ENCODE measurements around the gene C2orf80.
"Not testable (repeated sequence)": the region's sequence is repeated elsewhere in the genome, so short reads cannot be mapped to it uniquely, and the experiment has no call there.

The C2orf80 gene

DNA sequence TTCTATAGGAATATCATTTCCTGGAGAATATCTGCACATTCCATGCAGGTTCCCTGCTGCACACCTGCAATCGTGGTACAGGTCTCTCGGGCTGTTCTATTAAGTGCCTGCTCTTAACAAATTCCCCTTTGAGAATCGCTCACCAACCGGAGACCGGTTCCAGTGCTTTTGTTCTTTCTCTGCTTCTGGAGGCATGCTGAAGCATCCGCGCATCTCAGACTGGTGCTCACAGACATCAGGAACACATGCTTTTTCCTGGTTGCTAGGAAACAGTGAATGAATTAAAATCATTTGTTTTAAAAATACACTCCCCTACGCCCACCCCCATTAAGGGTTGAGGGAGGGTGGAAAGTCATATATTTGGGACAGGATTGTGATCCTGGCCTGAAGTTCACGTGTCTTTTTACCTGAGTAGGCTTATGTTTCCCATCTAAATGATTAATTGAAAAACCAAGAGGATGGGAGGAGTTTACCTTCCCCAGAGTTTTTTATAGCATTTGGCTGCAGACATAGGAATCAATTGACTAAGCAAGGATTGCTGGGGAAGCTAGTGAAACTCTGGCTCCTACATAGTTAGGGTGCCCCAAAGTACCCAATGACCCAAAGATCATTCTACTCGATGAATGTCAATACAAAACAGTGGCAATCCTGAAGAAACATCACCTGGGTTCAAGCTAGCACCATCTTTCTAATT, at the start of gene C2orf80:
TSS of gene C2orf80 (minus strand) at position 221 of the 694 bp plus-strand sequence. CDS start 3,044 bp downstream, outside the sequence.
- no peak for DNase-seq (ENCODE audit: low read depth in 4 of 4, low spot score in 1 of 4)

DNA sequence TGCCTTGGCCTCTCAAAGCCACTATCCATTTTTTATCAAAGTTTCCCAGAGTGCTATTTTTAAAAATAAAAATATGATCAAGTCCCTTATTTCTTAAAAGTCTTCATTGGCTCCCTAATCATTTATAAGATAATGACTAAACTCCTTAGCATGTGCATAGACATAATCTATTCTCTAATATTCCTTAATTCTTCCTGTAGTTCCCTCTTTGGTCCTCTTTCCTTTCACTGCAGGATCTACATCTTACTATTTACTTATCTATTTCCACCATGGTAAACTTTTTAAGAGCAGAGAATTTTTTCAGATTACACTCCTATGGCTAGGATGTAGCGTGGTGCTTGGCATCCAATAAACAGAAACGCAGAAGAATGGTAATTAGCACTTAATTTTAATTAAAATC, 46.0 kb upstream of the C2orf80 start:
- DNase-seq (ENCODE audit: low read depth in 4 of 4, low spot score in 1 of 4), result no peak

DNA sequence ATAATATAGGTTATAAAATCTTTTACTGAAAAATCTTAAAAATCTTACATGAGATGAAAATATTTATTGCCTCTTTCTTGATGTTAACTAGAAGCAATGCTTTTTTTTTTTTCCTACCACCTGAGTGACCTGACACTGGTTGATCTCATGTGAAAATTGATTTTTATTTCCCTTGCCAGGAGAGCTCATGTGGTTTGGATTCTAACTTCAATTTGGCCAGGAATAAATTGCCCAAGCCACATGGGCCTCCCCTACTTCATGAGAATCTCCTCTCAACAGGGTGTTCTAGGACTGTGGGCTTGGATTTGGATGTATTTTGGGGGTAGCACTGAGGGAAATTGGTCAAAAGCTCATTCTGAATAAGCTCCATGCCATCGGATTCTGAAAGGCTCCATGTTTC, 45.0 kb upstream of the C2orf80 start:
- no peak for DNase-seq (ENCODE audit: low read depth in 4 of 4, low spot score in 1 of 4)

DNA sequence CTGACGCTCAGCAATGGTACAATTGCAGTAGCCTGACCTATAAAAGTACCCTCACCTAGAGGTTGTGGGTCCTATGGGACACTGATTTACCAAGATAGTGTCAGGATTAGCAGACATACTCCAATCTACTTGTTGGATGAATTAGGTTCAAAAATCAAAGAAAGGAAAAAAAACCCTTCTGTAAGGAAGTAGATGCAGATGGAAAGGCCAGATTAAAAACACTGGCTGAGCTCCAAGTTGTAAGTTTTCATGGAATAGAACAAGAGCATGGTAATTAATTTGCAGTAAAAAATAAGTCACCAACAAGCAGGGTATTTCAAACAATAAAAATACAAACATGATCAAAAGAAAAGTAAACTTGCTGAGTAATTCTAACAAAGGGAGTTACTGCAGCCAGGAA, 38.6 kb upstream of the C2orf80 start:
- DNase-seq (ENCODE audit: low read depth in 4 of 4, low spot score in 1 of 4), result no peak

DNA sequence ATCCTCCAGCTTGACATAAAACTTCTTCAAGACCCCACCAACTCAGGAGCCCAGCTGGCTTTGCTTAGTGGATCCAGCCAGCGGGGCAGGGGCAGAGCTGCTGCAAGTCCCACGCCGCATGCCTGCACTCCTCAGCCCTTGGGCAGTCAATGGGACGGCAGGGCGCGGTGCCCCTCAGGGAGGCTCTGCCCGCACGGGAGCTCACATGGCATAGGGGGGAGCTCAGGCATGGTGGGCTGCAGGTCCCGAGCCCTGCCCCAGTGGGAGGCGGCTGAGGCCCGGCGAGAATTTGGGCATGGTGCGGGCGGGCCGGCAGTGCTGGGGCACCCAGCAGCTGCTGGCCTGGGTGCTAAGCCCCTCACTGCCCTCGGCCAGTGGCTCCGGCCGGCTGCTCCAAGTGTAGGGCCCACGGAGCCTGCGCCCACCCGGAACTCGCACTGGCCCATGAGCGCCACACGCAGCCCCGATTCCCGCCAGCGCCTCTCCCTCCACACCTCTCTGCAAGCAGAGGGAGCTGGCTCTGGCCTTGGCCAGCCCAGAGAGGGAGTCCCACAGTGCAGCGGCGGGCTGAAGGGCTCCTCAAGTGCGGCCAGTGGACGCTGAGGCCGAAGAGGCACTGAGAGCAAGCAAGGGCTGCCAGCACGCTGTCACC, 37.9 kb upstream of the C2orf80 start:
- no peak for DNase-seq (ENCODE audit: low read depth in 4 of 4, low spot score in 1 of 4)

DNA sequence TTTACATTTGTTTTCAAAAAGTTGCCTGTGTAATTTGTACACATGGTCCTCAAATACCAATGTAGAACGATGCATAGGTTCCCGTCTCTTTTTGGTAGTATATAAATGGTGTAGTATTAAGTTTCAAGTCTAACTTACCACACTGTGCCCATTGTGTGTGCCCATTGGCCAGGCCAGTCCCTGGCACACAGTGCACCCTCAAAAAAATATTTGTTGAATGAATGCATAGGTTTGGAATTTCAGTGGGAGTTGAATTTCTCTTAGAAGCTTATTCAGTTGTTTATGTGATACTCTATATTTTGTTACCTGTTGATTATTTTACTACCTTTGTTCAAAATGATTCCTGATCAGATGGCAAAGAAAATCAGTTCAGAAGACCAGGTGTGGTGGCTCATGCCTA, 35.0 kb upstream of the C2orf80 start:
- no peak for DNase-seq (ENCODE audit: low read depth in 4 of 4, low spot score in 1 of 4)

DNA sequence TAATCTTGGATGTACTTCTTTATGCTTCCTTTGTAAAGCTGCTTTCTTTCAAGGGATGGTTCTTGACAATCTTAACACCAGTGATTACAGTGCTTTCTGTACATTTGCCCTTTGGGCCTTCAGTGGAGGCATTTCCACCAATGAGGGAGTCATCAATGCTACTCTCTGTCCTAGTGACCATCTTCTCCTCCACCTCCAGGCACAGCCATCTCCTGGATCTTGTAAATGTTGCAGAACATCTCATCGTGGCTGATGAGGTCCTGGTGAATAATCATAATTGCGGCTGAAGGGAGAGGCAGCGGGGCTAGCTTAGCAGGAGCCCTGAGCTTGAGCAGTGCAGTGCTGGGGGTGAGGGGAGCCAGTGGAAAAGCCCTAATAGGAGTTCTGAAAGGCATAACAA, 32.5 kb upstream of the C2orf80 start:
- no peak for DNase-seq (ENCODE audit: low read depth in 4 of 4, low spot score in 1 of 4)

DNA sequence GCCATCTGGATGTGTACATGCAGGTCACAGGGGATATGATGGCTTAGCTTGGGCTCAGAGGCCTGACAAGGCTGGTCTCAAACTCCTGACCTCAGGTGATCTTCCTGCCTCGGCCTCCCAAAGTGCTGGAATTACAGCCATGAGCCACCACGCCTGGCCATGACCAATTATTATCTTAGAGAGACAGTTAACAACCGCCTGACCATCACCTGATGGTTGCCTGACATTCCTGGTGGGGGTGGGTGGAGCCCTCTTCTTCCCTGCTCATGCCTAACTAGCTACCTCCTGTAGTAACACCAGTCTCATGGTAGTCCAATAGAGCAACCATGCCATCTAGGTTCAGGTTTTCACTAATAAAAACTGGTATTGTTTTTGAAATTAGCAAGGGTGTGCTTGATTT, 32.0 kb upstream of the C2orf80 start:
- not testable (repeated sequence) for DNase-seq (ENCODE audit: low read depth in 4 of 4, low spot score in 1 of 4)

DNA sequence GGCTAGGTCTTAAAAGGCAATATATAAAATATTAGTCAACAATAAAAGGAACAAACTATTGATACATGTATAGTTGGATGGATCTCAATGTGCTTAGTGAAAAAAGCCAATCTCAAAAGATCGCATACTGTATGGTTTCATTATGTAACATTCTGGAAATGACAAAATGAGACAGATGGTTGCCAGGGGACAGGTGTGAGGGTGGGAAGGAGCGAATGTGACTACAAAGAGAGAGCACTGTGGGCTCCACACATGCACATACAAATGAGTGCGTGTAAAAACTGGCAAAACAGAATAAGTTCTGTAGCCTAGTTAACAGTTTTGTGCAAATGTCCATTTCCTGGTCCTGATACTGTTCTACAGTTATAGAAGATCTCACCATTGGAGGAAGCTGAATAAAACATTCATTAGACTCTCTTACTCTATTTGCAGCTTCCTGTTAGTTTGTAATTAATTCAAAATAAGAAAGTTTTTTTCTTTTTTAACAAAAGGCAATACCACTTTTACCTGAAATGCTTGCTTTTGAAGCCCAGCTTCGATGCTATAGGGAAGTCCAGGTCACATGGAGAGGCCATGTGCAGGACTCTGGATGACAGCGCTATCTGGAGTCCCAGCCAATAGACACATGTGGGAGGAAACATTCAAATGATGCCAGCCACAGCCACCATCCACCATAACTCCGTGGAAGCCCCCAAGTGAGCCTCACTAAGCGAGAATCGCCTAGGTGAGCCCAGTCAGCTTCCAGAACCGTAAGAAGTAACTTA, 21.0 kb upstream of the C2orf80 start:
- no peak for DNase-seq (ENCODE audit: low read depth in 4 of 4, low spot score in 1 of 4)

DNA sequence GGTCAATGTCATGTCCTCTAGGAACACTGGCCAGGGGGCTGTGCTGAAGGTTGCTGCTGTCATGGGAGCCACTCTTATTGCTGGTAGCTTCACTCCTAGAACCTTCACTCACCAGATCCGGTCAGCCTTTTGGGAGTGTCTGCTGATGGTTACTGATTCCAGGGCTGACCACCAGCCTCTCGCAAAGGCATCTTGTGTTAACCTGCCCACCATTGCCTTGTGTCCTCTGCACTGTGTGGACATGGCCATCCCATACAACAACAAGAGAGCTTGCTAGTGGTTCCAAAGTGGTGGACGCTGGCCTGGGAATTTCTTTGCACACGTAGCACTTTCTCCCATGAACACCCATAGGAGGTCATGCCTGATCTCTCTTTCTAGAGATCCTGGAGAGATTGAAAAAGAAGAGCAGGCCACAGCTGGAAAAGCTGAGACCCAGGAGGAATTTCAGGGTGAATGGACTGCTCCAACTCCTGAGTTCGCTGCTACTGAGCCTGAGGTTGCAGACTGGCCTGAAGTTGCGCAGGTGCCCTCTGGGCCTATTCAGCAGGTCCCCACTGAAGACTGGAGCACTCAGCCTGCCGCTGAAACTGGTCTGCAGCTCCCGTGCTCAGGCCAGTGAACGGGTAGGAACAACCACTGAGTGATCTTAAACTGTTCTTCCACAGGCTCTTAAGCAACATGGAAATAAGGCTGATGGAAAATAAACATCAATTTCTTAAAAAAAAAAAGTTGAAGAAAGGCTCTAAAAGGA, 18.7 kb upstream of the C2orf80 start:
- no peak for DNase-seq (ENCODE audit: low read depth in 4 of 4, low spot score in 1 of 4)

DNA sequence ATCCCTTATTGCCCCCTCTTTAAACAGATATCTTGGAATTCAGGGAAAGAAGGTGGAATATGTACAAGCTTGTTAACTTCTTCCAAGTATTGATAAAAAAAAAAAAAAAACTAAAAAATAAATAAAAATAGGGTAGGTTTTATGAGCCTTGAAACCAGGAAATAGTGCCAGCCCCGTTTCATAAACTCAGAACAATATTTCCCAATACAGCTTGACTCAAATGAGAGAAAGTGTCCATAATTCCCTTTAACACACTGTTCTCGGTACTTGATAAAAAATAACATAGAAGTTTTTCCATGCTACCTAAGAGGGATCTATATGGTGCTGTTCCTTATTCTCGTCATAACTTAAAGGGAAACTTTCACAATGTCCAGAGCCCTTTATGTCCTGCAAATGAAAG, 17.9 kb upstream of the C2orf80 start:
- no peak for DNase-seq (ENCODE audit: low read depth in 4 of 4, low spot score in 1 of 4)

DNA sequence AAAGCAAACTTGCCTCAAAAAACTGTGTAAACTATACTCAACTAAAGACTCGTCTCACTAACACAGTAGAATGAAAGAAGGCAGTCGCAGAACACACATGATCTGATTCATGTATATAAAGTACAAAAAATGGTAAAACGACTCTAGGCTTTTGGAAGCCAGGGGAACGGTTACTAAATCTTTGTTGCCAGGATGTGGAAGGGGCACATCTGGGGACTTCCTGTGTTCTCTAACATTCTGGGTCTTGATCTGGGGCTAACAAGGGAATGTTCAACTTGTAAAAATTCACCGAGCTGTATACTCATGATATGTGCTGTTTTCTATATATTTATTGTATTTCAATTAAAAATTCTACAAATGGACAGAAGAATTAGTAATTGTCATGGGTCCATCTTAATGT, 14.3 kb upstream of the C2orf80 start:
- DNase-seq (ENCODE audit: low read depth in 4 of 4, low spot score in 1 of 4), result no peak

DNA sequence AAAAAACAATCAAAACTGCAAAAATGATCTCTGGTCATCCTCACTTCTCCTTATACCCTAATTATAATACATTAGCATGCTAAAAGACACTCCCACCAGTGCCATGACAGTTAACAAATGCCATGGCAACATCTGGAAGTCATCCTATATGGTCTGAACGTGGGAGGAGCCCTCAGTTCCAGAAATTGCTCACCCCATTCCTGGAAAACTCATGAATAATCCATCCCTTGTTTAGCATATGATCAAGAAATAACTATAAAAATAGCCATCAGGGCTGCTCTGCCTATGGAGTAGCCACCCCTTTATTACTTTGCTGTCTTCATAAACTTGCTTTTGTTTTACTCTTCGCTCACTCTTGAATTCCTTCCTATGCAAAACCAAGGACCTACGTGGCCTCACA, 5.7 kb upstream of the C2orf80 start:
- DNase-seq (ENCODE audit: low read depth in 4 of 4, low spot score in 1 of 4), result no peak

DNA sequence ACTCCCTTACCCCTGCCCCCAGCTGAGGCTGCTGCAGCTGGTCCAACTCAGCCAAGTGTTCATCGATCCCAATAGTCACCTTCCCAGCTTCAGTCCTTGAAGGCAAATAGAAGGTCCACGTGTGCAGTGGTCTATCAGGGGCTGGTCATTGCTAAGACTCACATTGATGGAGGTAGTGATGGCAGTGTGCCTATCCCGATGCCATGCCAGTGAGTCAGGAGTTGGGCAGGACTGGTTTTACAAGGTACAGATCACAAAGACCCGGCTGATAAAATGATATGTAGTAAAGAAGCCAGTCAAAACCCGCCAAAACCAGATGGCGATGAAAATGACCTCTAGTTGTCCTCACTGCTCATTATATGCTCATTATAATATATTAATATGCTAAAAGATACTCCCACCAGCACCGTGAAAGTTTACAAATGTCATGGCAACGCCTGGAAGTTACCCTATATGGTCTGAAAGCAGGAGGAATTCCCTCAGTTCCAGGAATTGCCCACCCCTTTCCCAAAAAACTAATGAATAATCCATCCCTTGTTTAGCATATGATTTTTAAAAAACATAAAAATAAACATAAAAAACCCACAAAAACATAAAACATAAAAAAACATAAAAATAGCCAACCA, 2.9 kb upstream of the C2orf80 start:
- DNase-seq (ENCODE audit: low read depth in 4 of 4, low spot score in 1 of 4), result no peak

DNA sequence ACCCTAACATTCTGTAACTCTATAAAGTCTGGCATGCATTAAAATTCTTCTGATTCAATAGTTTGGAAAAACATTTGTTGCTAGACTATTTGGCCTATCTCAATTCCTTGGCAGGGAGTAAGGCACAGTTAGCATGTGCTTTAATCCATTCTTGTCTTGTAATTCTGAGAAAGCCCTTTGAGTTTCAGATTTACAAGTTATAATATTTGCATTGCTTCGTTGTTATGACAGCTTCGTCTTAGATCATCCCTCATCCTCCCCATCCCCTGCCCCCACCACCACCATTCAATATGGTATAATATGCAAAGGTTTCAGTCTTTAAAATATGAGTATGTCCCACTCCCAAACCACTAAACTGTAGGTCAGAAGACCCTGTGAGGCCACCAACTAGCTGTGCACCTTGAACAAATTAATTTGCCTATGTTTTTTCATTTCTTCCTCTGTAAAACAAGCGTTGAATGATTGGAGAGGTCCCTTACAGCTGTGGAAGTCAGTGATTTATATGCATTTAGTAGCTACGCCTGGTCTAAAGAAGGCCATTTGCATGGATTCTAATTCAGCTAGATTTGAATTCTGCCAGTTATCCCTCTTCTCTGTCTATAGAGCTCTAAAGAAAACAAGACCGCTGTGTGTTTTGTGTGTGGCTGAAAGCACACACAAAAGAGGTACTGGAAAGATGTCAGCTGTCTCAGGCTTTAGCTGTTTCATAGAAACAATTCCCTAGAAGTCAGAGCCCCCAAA, 591 bp downstream of the C2orf80 start:
- no peak for DNase-seq (ENCODE audit: low read depth in 4 of 4, low spot score in 1 of 4)

DNA sequence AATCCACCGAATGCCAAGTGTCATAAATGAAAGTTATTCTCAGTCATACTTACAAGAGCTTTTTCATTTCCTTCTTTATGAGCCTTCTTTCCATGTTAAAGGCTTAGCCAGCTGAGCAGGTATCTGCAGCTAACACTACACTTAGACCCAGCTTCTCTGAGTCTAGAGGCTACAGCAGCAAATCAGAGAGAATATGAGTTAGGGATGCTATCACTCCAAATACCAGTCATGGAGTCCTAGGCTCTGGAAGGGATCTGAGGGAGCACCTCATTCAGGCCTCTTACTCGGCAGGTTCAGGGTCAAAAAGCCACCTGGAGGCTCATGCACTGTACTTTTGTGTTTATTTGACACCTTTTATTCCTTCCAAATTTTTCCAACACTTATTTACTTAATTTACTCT, 2.9 kb downstream of the C2orf80 start:
- no peak for DNase-seq (ENCODE audit: low read depth in 4 of 4, low spot score in 1 of 4)

DNA sequence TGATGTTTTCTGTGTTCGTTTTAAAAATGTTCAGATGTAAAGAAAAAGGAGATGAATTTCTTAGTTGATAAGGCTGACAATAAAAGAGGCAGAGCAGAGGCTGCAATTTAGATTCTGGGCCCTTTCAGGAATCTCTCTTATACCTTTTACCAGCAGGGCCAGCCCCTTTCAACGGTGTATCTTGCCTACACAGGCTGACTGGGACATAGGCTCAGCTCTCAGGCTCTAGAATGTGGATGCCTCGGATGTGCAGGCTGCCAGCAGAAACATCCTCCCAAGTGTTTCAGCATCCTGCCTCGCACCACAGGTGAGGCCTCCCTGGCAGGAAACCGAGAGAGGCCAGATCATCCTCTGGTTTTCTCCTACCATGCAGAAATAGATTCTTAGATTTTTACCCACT, 3.4 kb downstream of the C2orf80 start:
- no peak for DNase-seq (ENCODE audit: low read depth in 4 of 4, low spot score in 1 of 4)

DNA sequence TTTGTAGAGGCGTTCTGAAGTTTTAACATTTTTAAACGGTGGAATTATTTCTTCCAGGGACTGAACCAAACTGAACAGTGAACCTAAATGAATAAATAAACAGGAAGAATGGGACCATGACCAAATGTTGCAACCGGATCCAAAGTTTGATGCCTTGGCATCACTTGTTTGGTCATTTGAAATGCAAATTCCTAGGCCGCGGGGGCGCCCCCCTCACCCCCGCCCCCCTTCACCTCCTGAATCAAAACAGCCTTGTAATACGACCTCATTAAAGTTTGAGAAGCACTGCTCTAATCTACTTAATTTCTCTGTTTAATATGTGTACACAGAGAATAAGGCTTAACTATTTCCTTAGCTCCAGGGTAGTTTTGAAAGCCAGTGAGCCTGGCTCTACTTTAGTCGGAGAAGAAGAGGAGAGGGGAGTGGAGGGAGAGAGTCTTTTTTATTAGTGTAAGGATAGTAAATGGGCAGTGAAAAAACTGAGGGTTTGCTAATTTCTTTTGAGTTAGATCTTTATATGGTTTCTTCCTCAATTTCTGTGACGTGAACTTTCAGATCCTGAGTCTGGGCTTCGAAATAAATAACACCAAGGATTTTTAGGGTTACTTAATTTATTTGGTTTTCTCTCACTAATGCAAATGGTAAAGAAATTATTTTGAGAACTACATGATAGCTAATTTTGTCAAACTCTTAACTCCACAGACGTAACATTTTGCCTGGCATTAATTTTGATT, 5.7 kb downstream of the C2orf80 start:
- DNase-seq (ENCODE audit: low read depth in 4 of 4, low spot score in 1 of 4), result no peak

DNA sequence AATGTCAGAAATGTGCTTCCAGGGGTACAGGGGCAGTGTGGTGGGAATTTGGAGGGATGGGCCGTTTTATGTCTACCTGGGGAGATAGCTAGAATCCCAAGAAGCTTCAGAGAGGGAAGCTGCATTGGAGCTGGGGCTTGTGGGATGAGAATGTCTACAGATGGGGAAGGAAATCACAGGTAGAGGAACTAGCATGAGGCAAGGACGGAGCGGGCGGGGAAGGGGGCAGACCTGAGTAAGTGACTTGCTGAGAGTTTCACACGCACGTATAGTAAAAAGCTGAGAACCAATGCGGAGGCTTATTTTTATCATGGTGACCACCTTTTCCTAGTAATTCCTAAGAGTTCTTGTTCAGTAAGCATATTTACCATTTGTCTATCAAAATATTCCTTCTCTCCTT, 6.3 kb downstream of the C2orf80 start:
- no peak for DNase-seq (ENCODE audit: low read depth in 4 of 4, low spot score in 1 of 4)

DNA sequence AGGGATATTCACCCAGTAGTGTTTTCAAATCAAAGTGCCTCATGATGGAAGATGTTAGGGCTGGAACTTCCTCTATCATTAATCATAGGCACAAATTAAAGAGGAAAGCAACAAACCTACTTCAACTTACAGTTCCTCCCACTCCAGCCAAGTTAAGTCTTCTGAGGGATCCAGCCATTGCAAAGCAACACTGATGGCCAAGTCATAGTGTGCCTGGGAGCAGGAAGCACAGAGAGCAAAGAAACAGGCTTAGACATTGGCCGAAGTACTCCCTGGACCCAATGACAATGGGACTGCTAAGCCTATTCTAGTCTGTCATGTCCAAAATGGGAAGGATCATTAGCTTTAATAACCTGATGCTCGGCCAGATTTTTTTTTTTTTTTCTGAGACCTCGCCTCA, 7.0 kb downstream of the C2orf80 start:
- no peak for DNase-seq (ENCODE audit: low read depth in 4 of 4, low spot score in 1 of 4)
